ENCODE measurements around the gene ABCA10.

- TF ChIP-seq POLR2A (IDR thresholded peaks at IDR 0.05; ENCODE audit: low read length) (no peak), SMC3 (IDR thresholded peaks at IDR 0.05) (no peak), CTCF (IDR thresholded peaks at IDR 0.05) (no peak), CEBPB (IDR thresholded peaks at IDR 0.05) (no peak), RAD21 (conservative IDR thresholded peaks at IDR 0.05 in 1 of 2, IDR thresholded peaks at IDR 0.05 in 1 of 2) (no peak), HOXA7 (CRISPR knock-in tag; IDR thresholded peaks at IDR 0.05) (no peak), ELK1 (IDR thresholded peaks at IDR 0.05; ENCODE audit: low read depth, low read length) (no peak), MYC (IDR thresholded peaks at IDR 0.05; ENCODE audit: borderline replicate concordance, low read length) (no peak), ZFP36 (IDR thresholded peaks at IDR 0.05; ENCODE audit: borderline replicate concordance, partially characterized antibody) (no peak)
- TF ChIP-seq, protein P1, sequence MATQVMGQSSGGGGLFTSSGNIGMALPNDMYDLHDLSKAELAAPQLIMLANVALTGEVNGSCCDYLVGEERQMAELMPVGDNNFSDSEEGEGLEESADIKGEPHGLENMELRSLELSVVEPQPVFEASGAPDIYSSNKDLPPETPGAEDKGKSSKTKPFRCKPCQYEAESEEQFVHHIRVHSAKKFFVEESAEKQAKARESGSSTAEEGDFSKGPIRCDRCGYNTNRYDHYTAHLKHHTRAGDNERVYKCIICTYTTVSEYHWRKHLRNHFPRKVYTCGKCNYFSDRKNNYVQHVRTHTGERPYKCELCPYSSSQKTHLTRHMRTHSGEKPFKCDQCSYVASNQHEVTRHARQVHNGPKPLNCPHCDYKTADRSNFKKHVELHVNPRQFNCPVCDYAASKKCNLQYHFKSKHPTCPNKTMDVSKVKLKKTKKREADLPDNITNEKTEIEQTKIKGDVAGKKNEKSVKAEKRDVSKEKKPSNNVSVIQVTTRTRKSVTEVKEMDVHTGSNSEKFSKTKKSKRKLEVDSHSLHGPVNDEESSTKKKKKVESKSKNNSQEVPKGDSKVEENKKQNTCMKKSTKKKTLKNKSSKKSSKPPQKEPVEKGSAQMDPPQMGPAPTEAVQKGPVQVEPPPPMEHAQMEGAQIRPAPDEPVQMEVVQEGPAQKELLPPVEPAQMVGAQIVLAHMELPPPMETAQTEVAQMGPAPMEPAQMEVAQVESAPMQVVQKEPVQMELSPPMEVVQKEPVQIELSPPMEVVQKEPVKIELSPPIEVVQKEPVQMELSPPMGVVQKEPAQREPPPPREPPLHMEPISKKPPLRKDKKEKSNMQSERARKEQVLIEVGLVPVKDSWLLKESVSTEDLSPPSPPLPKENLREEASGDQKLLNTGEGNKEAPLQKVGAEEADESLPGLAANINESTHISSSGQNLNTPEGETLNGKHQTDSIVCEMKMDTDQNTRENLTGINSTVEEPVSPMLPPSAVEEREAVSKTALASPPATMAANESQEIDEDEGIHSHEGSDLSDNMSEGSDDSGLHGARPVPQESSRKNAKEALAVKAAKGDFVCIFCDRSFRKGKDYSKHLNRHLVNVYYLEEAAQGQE (IDR thresholded peaks at IDR 0.05) = no peak
- TF ChIP-seq, protein P2, sequence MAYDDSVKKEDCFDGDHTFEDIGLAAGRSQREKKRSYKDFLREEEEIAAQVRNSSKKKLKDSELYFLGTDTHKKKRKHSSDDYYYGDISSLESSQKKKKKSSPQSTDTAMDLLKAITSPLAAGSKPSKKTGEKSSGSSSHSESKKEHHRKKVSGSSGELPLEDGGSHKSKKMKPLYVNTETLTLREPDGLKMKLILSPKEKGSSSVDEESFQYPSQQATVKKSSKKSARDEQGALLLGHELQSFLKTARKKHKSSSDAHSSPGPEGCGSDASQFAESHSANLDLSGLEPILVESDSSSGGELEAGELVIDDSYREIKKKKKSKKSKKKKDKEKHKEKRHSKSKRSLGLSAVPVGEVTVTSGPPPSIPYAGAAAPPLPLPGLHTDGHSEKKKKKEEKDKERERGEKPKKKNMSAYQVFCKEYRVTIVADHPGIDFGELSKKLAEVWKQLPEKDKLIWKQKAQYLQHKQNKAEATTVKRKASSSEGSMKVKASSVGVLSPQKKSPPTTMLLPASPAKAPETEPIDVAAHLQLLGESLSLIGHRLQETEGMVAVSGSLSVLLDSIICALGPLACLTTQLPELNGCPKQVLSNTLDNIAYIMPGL (CRISPR knock-in tag; IDR thresholded peaks at IDR 0.05; ENCODE audit: borderline replicate concordance) = no peak
Measured at GRCh38 chr17:69227541-69227940, 1.1 kb downstream of the ABCA10 start.
